ENCODE measurements around the gene FALEC.
"Not testable (repeated sequence)": the region's sequence is repeated elsewhere in the genome, so short reads cannot be mapped to it uniquely, and the experiment has no call there.

Gene FALEC

GRCh38 chr1:150563340-150564038, 47.9 kb downstream of the FALEC start:
- Mint-ChIP-seq H3K27ac (peak overlapping the region; percentile 99), H3K9me3 (no peaks in the 10 kb centered on the region), H3K27me3 (no peaks in the 10 kb centered on the region), H3K4me3 (peak overlapping the region; percentile 95 to 97), H3K4me1 (peaks cover 57 to 84% of the 10 kb centered on the region in 2 donors), H3K36me3 (peaks cover 3 to 6% of the 10 kb centered on the region in 2 donors)
- DNase-seq (no peak), ATAC-seq (replicated peaks) (peak; percentile 41 to 44)

- DNase-seq, result no peak
- no peak for ATAC-seq (replicated peaks)
- Mint-ChIP-seq H3K4me1 (peaks cover 62 to 92% of the 10 kb centered on the region in 2 donors), H3K9me3 (no peaks in the 10 kb centered on the region), H3K4me3 (peak overlapping the region; percentile 95 to 97), H3K27ac (peak overlapping the region; percentile 99), H3K27me3 (no peaks in the 10 kb centered on the region), H3K36me3 (peaks cover 3 to 7% of the 10 kb centered on the region in 2 donors)
Observed at GRCh38 chr1:150564051-150564991, 48.8 kb downstream of the FALEC start.

- Mint-ChIP-seq H3K36me3 (peaks cover 10 to 15% of the 10 kb centered on the region in 2 donors), H3K4me3 (peak overlapping the region; percentile 39 to 45), H3K4me1 (peaks cover 63 to 94% of the 10 kb centered on the region in 2 donors), H3K27ac (peak overlapping the region; percentile 90)
- ATAC-seq (replicated peaks); H3K27me3 Mint-ChIP-seq; DNase-seq; H3K9me3 Mint-ChIP-seq: not testable (repeated sequence)
Observed at GRCh38 chr1:150565240-150565991, 49.9 kb downstream of the FALEC start.

GRCh38 chr1:150566589-150567340, 51.2 kb downstream of the FALEC start:
- peaks cover 17% of the 10 kb centered on the region in 2 donors for H3K36me3 Mint-ChIP-seq

GRCh38 chr1:150567341-150567716, 51.8 kb downstream of the FALEC start:
- Mint-ChIP-seq H3K4me1 (peaks cover 56 to 93% of the 10 kb centered on the region in 2 donors), H3K36me3 (peaks cover 18 to 21% of the 10 kb centered on the region in 2 donors), H3K9me3 (no peaks in the 10 kb centered on the region), H3K27ac (peak overlapping the region; percentile 94), H3K27me3 (no peaks in the 10 kb centered on the region), H3K4me3 (peak overlapping the region; percentile 79 to 84)
- DNase-seq, result peak; percentile 68
- peak; percentile 39 to 46 for ATAC-seq (replicated peaks)

More at GRCh38 chr1:150566589-150567340, 51.2 kb downstream of the FALEC start:
- Mint-ChIP-seq H3K9me3 (no peaks in the 10 kb centered on the region), H3K27ac (peak overlapping the region; percentile 94), H3K4me1 (peaks cover 58 to 90% of the 10 kb centered on the region in 2 donors), H3K27me3 (no peaks in the 10 kb centered on the region), H3K4me3 (peak overlapping the region; percentile 79 to 84)
- ATAC-seq (replicated peaks) (no peak), DNase-seq (no peak)

- Mint-ChIP-seq H3K4me1 (peaks cover 54 to 91% of the 10 kb centered on the region in 2 donors), H3K4me3 (peak overlapping the region; percentile 79 to 84), H3K36me3 (peaks cover 21 to 23% of the 10 kb centered on the region in 2 donors), H3K27me3 (no peaks in the 10 kb centered on the region), H3K27ac (peak overlapping the region; percentile 94), H3K9me3 (no peaks in the 10 kb centered on the region)
- ATAC-seq (replicated peaks), result peak; percentile 24 to 28
- no peak for DNase-seq
Observed at GRCh38 chr1:150567717-150568593, 52.4 kb downstream of the FALEC start.

- no peak for ATAC-seq (replicated peaks)
- Mint-ChIP-seq H3K9me3 (no peaks in the 10 kb centered on the region), H3K27ac (peak overlapping the region; percentile 94), H3K36me3 (peaks cover 22 to 23% of the 10 kb centered on the region in 2 donors), H3K4me3 (peak overlapping the region; percentile 79 to 84), H3K27me3 (no peaks in the 10 kb centered on the region), H3K4me1 (peaks cover 49 to 84% of the 10 kb centered on the region in 2 donors)
- DNase-seq, result no peak
Observed at GRCh38 chr1:150568594-150568966, 53.0 kb downstream of the FALEC start.

- ATAC-seq (replicated peaks) (peak; percentile 63 to 67), DNase-seq (no peak)
- H3K4me3 Mint-ChIP-seq, result peak overlapping the region; percentile 61 to 73
- no peaks in the 10 kb centered on the region for H3K27me3 Mint-ChIP-seq
- H3K4me1 Mint-ChIP-seq, result peaks cover 29 to 56% of the 10 kb centered on the region in 2 donors
- H3K27ac Mint-ChIP-seq, result peak overlapping the region; percentile 87
- H3K36me3 Mint-ChIP-seq, result peaks cover 58 to 63% of the 10 kb centered on the region in 2 donors
- H3K9me3 Mint-ChIP-seq, result no peaks in the 10 kb centered on the region
Observed at GRCh38 chr1:150572918-150573647, 57.5 kb downstream of the FALEC start.

GRCh38 chr1:150573648-150574071, 58.1 kb downstream of the FALEC start:
- not testable (repeated sequence) for ATAC-seq (replicated peaks); H3K9me3 Mint-ChIP-seq; DNase-seq; H3K27me3 Mint-ChIP-seq
- H3K27ac Mint-ChIP-seq, result peak overlapping the region; percentile 87
- peaks cover 25 to 50% of the 10 kb centered on the region in 2 donors for H3K4me1 Mint-ChIP-seq
- H3K36me3 Mint-ChIP-seq, result peaks cover 64 to 69% of the 10 kb centered on the region in 2 donors
- H3K4me3 Mint-ChIP-seq, result peak overlapping the region; percentile 61 to 73

GRCh38 chr1:150574260-150575071, 58.9 kb downstream of the FALEC start:
- H3K27ac Mint-ChIP-seq, result peak overlapping the region; percentile 95
- H3K4me3 Mint-ChIP-seq, result peak overlapping the region; percentile 90 to 95
- no peak for DNase-seq
- H3K27me3 Mint-ChIP-seq, result no peaks in the 10 kb centered on the region
- H3K4me1 Mint-ChIP-seq, result peaks cover 22 to 42% of the 10 kb centered on the region in 2 donors
- no peak for ATAC-seq (replicated peaks)
- no peaks in the 10 kb centered on the region for H3K9me3 Mint-ChIP-seq
- H3K36me3 Mint-ChIP-seq, result peaks cover 69 to 77% of the 10 kb centered on the region in 2 donors

- Mint-ChIP-seq H3K4me3 (peak overlapping the region; percentile 90 to 95), H3K36me3 (peaks cover 64 to 73% of the 10 kb centered on the region in 2 donors), H3K4me1 (peaks cover 16 to 38% of the 10 kb centered on the region in 2 donors), H3K27ac (peak overlapping the region; percentile 95), H3K9me3 (no peaks in the 10 kb centered on the region), H3K27me3 (no peaks in the 10 kb centered on the region)
- peak; percentile 30 to 45 for ATAC-seq (replicated peaks)
- no peak for DNase-seq
Observed at GRCh38 chr1:150575072-150575489, 59.5 kb downstream of the FALEC start.

Data from stimulated activated naive B cell treated with anti-CD40 and anti-IgM and Interleukin-4, amounts not matched to agents 10 μg/mL and 1 μg/mL and 100 μg/mL, for 72 hours (primary cell).